Measurements from ENCODE around the gene PNMA8A.

PNMA8A gene

DNA sequence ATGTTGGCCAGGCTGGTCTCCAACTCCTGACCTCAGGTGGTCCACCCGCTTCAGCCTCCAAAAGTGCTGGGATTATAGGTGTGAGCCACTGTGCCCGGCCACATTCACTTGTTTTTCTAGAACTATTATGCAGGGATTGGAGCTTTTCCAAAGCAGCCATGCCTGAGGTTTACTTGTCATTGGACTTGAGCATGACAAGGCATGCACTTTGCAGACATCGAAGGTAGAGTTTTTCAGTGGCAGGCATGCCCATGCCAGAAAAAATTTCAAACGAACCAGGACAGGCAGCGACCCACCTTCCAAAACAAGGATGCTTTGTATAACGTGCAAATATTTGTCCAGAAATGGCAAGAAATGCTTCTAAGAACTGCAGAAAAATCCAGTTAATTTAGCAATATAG, 17.7 kb downstream of the PNMA8A start:
- TF ChIP-seq, protein P1, sequence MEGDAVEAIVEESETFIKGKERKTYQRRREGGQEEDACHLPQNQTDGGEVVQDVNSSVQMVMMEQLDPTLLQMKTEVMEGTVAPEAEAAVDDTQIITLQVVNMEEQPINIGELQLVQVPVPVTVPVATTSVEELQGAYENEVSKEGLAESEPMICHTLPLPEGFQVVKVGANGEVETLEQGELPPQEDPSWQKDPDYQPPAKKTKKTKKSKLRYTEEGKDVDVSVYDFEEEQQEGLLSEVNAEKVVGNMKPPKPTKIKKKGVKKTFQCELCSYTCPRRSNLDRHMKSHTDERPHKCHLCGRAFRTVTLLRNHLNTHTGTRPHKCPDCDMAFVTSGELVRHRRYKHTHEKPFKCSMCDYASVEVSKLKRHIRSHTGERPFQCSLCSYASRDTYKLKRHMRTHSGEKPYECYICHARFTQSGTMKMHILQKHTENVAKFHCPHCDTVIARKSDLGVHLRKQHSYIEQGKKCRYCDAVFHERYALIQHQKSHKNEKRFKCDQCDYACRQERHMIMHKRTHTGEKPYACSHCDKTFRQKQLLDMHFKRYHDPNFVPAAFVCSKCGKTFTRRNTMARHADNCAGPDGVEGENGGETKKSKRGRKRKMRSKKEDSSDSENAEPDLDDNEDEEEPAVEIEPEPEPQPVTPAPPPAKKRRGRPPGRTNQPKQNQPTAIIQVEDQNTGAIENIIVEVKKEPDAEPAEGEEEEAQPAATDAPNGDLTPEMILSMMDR (IDR thresholded peaks at IDR 0.05; ENCODE audit: insufficient read depth, missing control alignments): no peak
- no peak for FAIRE-seq
- no peak for DNase-seq (ENCODE audit: insufficient read length, low spot score)

DNA sequence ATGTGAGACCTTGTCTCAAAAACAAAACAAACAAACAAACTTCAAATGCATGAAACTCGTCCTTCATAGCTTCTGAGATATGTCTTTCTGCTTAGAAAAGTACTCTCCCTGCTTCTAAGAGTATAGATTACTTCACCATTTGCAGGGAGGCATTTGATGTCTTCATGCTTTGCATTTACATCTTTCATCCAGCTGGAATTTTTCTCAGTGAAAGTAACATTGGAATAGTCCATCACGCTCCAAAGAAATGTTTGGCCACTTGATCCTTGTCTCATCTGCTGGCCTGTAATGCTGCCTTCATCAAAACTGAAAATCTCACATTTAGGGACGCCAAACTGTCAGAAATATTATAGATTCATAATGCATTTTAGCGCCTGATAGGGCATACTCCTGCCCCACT, 19.2 kb downstream of the PNMA8A start:
- DNase-seq (ENCODE audit: insufficient read length, low spot score) (no peak), FAIRE-seq (no peak)
- TF ChIP-seq, protein P1 (IDR thresholded peaks at IDR 0.05; ENCODE audit: insufficient read depth, missing control alignments): no peak

DNA sequence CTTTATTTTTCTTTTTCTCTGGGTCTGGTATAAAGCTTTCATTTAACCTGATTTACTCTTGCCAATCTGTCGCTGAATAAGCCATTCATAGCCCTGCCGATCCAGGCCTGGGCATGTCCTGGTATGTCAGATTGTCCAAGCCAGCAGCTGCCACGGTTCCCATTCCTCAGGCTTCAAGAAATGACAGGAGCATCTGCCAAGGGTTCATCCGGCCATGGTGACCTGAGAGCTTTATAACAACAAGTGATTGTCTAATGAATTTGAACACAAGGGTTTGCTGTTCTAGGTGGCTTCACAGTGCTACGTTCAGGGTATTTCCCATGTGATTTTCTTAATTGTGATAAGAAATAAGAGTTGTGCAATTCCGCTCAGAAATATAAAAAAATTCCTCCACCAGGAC, 20.0 kb downstream of the PNMA8A start:
- no peak for FAIRE-seq
- DNase-seq (ENCODE audit: insufficient read length, low spot score): no peak
- TF ChIP-seq, protein P1 (IDR thresholded peaks at IDR 0.05; ENCODE audit: insufficient read depth, missing control alignments): no peak

DNA sequence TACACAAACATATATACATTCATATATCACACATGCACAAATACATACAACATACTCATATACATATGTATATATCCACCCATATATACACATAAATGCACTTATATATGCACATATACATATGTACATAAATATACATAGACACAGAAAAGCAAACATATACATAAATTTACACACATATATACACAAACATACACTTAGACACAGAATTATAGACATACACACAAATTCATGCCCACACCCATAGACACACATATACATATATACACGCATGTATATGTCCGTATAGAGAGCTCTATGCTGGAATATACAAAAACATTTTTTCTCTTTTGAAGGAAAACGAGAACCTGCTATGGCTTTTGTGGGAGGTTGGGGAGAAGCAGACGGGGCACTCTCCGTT, 20.6 kb downstream of the PNMA8A start:
- DNase-seq (ENCODE audit: insufficient read length, low spot score) (no peak), FAIRE-seq (no peak)
- TF ChIP-seq, protein P1 (IDR thresholded peaks at IDR 0.05; ENCODE audit: insufficient read depth, missing control alignments): no peak

DNA sequence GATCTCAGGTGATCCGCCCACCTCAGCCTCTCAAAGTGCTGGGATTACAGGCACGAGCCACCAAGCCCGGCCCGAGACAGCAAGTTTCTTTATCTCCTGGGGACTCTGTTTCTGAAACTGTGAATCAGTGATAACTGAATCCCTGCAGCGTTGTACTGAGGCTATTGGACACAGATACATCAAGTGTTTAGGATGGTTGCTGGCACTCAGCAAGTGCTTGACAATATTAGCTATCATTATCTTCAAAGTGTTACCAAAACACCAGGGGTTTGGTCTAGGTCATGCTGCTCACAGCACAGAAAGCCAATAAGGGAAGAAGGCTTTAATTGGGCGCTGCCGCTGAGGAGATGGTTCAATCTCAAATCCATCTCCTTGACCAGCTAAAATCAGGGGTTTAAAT, 22.1 kb downstream of the PNMA8A start:
- TF ChIP-seq, protein P1 (IDR thresholded peaks at IDR 0.05; ENCODE audit: insufficient read depth, missing control alignments): no peak
- DNase-seq (ENCODE audit: insufficient read length, low spot score) (no peak), FAIRE-seq (no peak)

DNA sequence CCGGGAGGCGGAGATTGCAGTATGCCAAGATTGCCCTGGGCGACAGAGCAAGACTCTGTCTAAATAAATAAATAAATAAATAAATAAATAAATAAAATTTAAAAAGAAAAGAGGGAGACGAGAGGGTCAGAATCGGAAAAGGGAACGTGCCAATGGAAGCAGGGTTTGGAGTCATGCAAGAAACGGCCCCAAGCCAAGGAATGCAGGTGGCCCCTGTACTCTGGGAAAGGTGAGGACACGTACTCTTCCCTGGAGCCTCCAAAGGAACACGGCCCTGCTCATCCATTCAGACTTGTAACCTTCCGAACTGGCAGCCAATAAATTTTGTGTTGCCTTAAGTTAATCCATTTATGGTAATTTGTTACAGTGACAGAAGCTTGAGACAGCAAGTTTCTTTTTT, 22.8 kb downstream of the PNMA8A start:
- no peak for FAIRE-seq
- DNase-seq (ENCODE audit: insufficient read length, low spot score): no peak
- TF ChIP-seq, protein P1 (IDR thresholded peaks at IDR 0.05; ENCODE audit: insufficient read depth, missing control alignments): no peak

DNA sequence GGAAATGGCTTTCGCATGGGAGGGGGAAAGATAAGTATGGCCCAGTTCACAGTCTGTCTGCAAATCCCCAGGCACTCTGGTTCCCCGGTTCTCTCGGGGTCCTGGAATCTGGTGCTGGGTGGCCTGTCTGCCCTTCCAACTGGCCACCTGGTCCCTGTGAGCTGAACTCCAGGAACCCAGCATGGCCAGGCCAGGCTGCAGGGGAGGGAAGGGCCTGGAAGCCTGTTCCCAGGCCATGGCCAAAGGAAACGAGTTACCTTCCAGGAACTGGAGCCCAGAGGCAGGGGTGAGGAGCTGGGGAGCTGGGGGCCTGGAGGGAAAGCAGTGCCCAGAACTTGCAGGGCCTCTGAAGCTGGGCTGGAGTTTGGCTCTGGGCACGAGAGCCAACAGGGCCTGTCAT, 23.5 kb downstream of the PNMA8A start:
- FAIRE-seq (no peak), DNase-seq (ENCODE audit: insufficient read length, low spot score) (no peak)
- TF ChIP-seq, protein P1 (IDR thresholded peaks at IDR 0.05; ENCODE audit: insufficient read depth, missing control alignments): no peak

All from D721Med (cell line).